ENCODE measurements around the gene RESP18. TPM values are rescaled to one million over a fixed set of nuclear protein-coding genes. Genes with fewer than 3 reads are reported as not detected.

The RESP18 gene
- total RNA-seq, 2 donors from 2014 or later: not detected

DNA sequence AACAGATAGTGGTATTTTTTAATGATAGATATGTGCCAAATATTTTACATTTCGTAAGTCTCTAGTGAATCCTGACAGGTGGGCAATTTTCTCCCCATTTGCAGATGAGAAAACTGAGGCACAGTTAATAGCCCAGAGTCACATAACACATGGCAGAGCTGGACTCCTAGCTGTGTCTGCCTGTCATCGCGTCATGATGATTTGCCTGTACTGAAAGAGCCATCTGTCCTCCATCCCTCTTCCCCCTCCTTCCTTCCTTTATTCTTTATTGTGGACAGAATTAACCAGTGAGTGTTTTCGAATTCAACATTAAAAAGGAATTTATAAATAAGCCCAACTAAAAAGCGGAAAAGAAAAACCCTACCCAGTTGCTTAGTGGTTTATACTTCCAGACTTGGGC lies 50.2 kb downstream of the RESP18 start:
- Histone ChIP-seq H3K27ac (no peak overlapping the region), H3K36me3 (peaks cover 34% of the 10 kb centered on the region), H3K4me3 (no peak overlapping the region), H3K27me3 (replicated peaks; ENCODE audit: insufficient read depth) (no peaks in the 10 kb centered on the region), H3K9me3 (no peaks in the 10 kb centered on the region), H3K4me1 (ENCODE audit: control insufficient read depth in 1 of 2, low read depth in 2 of 2) (peaks cover 12 to 28% of the 10 kb centered on the region in 2 donors)
- DNase-seq (ENCODE audit: low spot score): no peak
- no peak for ATAC-seq (ENCODE audit: insufficient number of reproducible peaks, low FRiP score, low read depth)
- TF ChIP-seq, protein P1, sequence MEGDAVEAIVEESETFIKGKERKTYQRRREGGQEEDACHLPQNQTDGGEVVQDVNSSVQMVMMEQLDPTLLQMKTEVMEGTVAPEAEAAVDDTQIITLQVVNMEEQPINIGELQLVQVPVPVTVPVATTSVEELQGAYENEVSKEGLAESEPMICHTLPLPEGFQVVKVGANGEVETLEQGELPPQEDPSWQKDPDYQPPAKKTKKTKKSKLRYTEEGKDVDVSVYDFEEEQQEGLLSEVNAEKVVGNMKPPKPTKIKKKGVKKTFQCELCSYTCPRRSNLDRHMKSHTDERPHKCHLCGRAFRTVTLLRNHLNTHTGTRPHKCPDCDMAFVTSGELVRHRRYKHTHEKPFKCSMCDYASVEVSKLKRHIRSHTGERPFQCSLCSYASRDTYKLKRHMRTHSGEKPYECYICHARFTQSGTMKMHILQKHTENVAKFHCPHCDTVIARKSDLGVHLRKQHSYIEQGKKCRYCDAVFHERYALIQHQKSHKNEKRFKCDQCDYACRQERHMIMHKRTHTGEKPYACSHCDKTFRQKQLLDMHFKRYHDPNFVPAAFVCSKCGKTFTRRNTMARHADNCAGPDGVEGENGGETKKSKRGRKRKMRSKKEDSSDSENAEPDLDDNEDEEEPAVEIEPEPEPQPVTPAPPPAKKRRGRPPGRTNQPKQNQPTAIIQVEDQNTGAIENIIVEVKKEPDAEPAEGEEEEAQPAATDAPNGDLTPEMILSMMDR (IDR thresholded peaks at IDR 0.05): no peak

DNA sequence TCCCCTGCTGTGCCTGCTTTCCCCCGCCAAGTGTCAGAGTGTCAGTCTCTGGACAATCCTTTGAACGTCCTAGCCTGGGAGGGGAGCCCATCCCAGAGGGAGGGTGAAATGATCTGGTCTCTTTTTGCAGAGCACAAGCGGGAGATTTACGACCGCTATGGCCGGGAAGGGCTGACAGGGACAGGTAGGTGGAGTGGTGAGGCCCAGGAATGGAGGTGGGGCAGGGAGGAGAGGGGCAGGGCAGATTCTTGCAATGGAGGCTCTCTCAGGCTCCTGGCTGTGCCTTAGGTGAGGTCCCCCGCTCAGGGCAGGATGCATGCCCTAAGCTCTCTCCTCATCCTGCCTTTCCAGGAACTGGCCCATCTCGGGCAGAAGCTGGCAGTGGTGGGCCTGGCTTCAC lies 51.0 kb downstream of the RESP18 start:
- ATAC-seq (ENCODE audit: insufficient number of reproducible peaks, low FRiP score, low read depth): no peak
- peaks cover 12 to 28% of the 10 kb centered on the region in 2 donors for H3K4me1 ChIP-seq (ENCODE audit: control insufficient read depth in 1 of 2, low read depth in 2 of 2)

DNA sequence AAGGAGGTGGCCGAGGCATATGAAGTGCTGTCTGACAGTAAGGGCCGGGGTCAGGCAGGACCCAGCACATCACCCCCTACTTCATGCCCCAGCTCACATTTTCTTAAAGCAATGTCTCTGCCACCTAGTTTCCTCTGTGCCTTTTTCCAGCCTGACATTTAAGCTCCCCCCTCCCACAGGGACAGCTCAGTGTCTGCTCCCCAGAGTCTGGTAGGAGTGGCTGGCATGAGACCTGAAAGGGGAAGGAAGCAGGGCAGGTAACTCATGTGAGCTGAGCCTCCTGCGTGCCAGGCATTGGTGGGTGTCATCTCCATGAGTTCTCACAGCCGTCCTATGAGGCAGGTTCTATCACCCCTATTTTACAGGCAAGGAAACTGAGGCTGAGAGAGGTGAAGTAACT lies 51.9 kb downstream of the RESP18 start:
- peak overlapping the region in 1 of 2 donors; percentile 97 for H3K27ac ChIP-seq
- H3K36me3 ChIP-seq: peaks cover 34% of the 10 kb centered on the region
- H3K9me3 ChIP-seq: no peaks in the 10 kb centered on the region
- ATAC-seq (ENCODE audit: insufficient number of reproducible peaks, low FRiP score, low read depth): no peak
- no peaks in the 10 kb centered on the region for H3K27me3 ChIP-seq (replicated peaks; ENCODE audit: insufficient read depth)
- peak overlapping the region; percentile 79 for H3K4me3 ChIP-seq
- TF ChIP-seq, protein P1 (IDR thresholded peaks at IDR 0.05): no peak
- H3K4me1 ChIP-seq (ENCODE audit: control insufficient read depth in 1 of 2, low read depth in 2 of 2): peaks cover 12 to 28% of the 10 kb centered on the region in 2 donors
- no peak for DNase-seq (ENCODE audit: low spot score)

More for the DNA sequence above, 51.0 kb downstream of the RESP18 start:
- TF ChIP-seq, protein P1 (IDR thresholded peaks at IDR 0.05): no peak
- Histone ChIP-seq H3K9me3 (no peaks in the 10 kb centered on the region), H3K4me3 (no peak overlapping the region), H3K27me3 (replicated peaks; ENCODE audit: insufficient read depth) (no peaks in the 10 kb centered on the region), H3K36me3 (peaks cover 34% of the 10 kb centered on the region), H3K27ac (no peak overlapping the region)
- no peak for DNase-seq (ENCODE audit: low spot score)

DNA sequence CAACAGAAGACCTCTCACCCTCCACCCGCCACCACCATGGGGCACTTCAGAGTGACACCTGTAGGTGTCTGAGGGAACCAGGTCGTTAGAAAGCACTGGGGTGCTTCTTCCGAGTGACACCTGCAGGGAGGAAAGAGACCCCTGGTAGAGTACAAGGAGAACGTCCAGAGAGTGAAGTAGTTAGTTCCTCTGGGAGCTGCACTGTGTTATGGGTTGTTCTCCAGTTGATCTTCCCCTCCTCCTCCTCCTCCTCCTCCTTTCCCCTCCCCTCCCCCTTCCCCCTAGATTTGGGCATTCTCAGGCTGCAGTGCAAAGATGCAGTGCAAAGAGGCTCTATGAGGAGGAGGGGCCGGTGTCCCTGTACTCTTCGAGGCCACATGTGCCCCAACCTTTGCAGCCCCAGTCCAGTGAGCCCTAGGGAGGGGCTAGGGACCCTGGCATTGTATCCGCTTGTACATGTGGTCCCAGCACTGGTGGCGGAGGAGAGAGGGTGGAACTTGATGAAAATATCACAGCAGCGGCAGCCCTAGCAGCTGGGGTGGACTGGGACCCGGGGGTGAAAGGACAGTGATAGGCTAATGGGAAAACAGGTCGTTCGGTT lies 52.5 kb downstream of the RESP18 start:
- peak overlapping the region; percentile 79 for H3K4me3 ChIP-seq
- peaks cover 12 to 32% of the 10 kb centered on the region in 2 donors for H3K4me1 ChIP-seq (ENCODE audit: control insufficient read depth in 1 of 2, low read depth in 2 of 2)
- peaks cover 33% of the 10 kb centered on the region for H3K36me3 ChIP-seq
- H3K27ac ChIP-seq: peak overlapping the region; percentile 90 to 97
- DNase-seq (ENCODE audit: low spot score) (no peak), ATAC-seq (ENCODE audit: insufficient number of reproducible peaks, low FRiP score, low read depth) (peak; percentile 1)
- H3K27me3 ChIP-seq (replicated peaks; ENCODE audit: insufficient read depth): no peaks in the 10 kb centered on the region
- TF ChIP-seq, protein P1 (IDR thresholded peaks at IDR 0.05): no peak
- H3K9me3 ChIP-seq: no peaks in the 10 kb centered on the region

DNA sequence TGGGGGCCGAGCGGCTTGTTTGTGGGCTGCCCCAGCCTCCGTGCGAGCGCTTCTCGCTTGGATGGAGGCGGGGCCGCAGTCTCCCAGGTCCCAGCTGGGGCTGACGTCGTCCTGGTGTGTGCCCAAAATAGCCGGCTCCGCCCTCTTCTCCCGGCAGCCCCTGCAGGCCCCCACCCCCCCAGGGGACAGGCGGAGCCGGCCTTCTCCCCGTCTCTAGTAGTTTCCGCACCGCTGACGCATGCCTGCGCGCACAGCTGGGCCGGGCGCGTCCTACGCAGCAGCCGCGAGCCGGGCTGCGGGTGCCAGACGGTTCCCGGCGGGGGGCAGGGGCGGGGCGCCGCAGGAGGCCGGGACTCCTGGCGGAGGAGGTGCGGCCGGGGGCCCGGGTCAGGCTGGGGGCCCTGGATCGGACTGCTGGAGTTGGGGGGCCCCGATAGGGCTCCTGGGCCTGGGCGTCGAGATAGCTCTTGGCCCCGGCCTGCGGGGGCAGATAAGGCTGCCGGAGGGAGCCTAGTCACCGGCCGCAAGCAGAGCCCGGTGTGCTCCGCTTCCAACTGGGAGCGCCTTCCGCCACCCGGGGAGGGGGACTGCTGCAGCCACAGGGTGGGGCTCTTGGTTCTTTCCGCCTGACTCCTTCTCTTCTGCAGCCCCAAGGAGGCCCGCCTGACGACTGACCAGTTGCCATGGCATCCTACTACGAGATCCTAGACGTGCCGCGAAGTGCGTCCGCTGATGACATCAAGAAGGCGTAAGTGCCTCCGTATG lies 53.2 kb downstream of the RESP18 start, which contains the start of gene DNAJB2:
Gene DNAJB2 (plus strand): TSS at position 216 of the 765 bp plus-strand sequence. CDS start 468 bp downstream, at position 684.
- no peaks in the 10 kb centered on the region for H3K27me3 ChIP-seq (replicated peaks; ENCODE audit: insufficient read depth)
- peak; percentile 93 for DNase-seq (ENCODE audit: low spot score)
- H3K36me3 ChIP-seq: peaks cover 26% of the 10 kb centered on the region
- TF ChIP-seq, protein P1 (IDR thresholded peaks at IDR 0.05): no peak
- H3K27ac ChIP-seq: peak within 1 kb of the TSS; percentile 90 to 97
- peaks cover 12 to 37% of the 10 kb centered on the region in 2 donors for H3K4me1 ChIP-seq (ENCODE audit: control insufficient read depth in 1 of 2, low read depth in 2 of 2)
- peak within 1 kb of the TSS; percentile 79 for H3K4me3 ChIP-seq
- peak; percentile 82 for ATAC-seq (ENCODE audit: insufficient number of reproducible peaks, low FRiP score, low read depth)
- H3K9me3 ChIP-seq: no peaks in the 10 kb centered on the region

Data from thoracic aorta (tissue), 2 donors.